ENCODE data around the gene ITPKB. TPM values are rescaled to one million over a fixed set of nuclear protein-coding genes. Genes with fewer than 3 reads are reported as not detected.
A peak's percentile ranks its signal among the peaks of the same experiment; 100 is the strongest.
"Not testable (repeated sequence)": the region's sequence is repeated elsewhere in the genome, so short reads cannot be mapped to it uniquely, and the experiment has no call there.

The ITPKB gene
- total and polyA plus RNA-seq, 4 experiments from 2014 or later = 52.2 to 159 (median 104) TPM

GRCh38 chr1:226617719-226618118 is 121.4 kb downstream of the ITPKB start:
- H3K9me3 Mint-ChIP-seq; DNase-seq; H3K4me1 ChIP-seq (ENCODE audit: insufficient read depth, low read length); H3K27me3 Mint-ChIP-seq; H3K4me3 Mint-ChIP-seq; intact Hi-C loops (cut with micrococcal nuclease); H3K27ac ChIP-seq (ENCODE audit: low read depth, low read length); H3K36me3 ChIP-seq (ENCODE audit: insufficient read depth, low read length); CTCF ChIA-PET (ENCODE audit: partially characterized antibody); H3K4me3 ChIP-seq (ENCODE audit: low read length in 2 of 2); H3K27me3 ChIP-seq (ENCODE audit: insufficient read depth, low read length); H3K9me3 ChIP-seq (ENCODE audit: control insufficient read depth in 1 of 2, low read length in 2 of 2); POLR2A ChIA-PET (ENCODE audit: partially characterized antibody); H3K36me3 Mint-ChIP-seq; H3K4me1 Mint-ChIP-seq: not testable (repeated sequence)
- H3K27ac Mint-ChIP-seq = peak overlapping the region in 2 of 7 donors; percentile 12 to 22

GRCh38 chr1:226617109-226617508 is 122.0 kb downstream of the ITPKB start:
- H3K36me3 ChIP-seq (ENCODE audit: insufficient read depth, low read length) = no peaks in the 10 kb centered on the region
- no peaks in the 10 kb centered on the region for H3K9me3 Mint-ChIP-seq
- intact Hi-C loops (cut with micrococcal nuclease) = no loop called here
- DNase-seq = peak in 1 of 5 donors; percentile 9
- H3K27ac Mint-ChIP-seq = peak overlapping the region in 2 of 7 donors; percentile 55 to 57
- H3K27me3 Mint-ChIP-seq = no peaks in the 10 kb centered on the region
- ChIA-PET CTCF (ENCODE audit: partially characterized antibody) (no interaction called here), POLR2A (ENCODE audit: partially characterized antibody) (no interaction called here)
- H3K4me1 ChIP-seq (ENCODE audit: insufficient read depth, low read length) = no peaks in the 10 kb centered on the region
- H3K27ac ChIP-seq (ENCODE audit: low read depth, low read length) = no peak overlapping the region
- H3K4me3 Mint-ChIP-seq = no peak overlapping the region
- no peaks in the 10 kb centered on the region for H3K27me3 ChIP-seq (ENCODE audit: insufficient read depth, low read length)
- no peaks in the 10 kb centered on the region for H3K9me3 ChIP-seq (ENCODE audit: control insufficient read depth in 1 of 2, low read length in 2 of 2)
- no peaks in the 10 kb centered on the region for H3K4me1 Mint-ChIP-seq
- no peak overlapping the region for H3K4me3 ChIP-seq (ENCODE audit: low read length in 2 of 2)
- H3K36me3 Mint-ChIP-seq = no peaks in the 10 kb centered on the region

- H3K4me1 ChIP-seq (ENCODE audit: insufficient read depth, low read length) = no peaks in the 10 kb centered on the region
- no peak overlapping the region for H3K4me3 Mint-ChIP-seq
- no peaks in the 10 kb centered on the region for H3K4me1 Mint-ChIP-seq
- no peaks in the 10 kb centered on the region for H3K27me3 ChIP-seq (ENCODE audit: insufficient read depth, low read length)
- no peak overlapping the region for H3K27ac ChIP-seq (ENCODE audit: low read depth, low read length)
- CTCF ChIA-PET (ENCODE audit: partially characterized antibody) = no interaction called here
- no peak overlapping the region for H3K4me3 ChIP-seq (ENCODE audit: low read length in 2 of 2)
- H3K27ac Mint-ChIP-seq = peak overlapping the region in 1 of 7 donors; percentile 57
- no peaks in the 10 kb centered on the region for H3K9me3 Mint-ChIP-seq
- no peak for DNase-seq
- POLR2A ChIA-PET (ENCODE audit: partially characterized antibody) = no interaction called here
- H3K27me3 Mint-ChIP-seq = no peaks in the 10 kb centered on the region
- no peaks in the 10 kb centered on the region for H3K36me3 Mint-ChIP-seq
- intact Hi-C loops (cut with micrococcal nuclease) = no loop called here
- H3K36me3 ChIP-seq (ENCODE audit: insufficient read depth, low read length) = no peaks in the 10 kb centered on the region
- H3K9me3 ChIP-seq (ENCODE audit: control insufficient read depth in 1 of 2, low read length in 2 of 2) = no peaks in the 10 kb centered on the region
Observed at GRCh38 chr1:226616636-226617035, 122.4 kb downstream of the ITPKB start.

GRCh38 chr1:226615876-226616275 is 123.2 kb downstream of the ITPKB start:
- CTCF ChIA-PET (ENCODE audit: partially characterized antibody) = interaction anchor here (0.7 kb wide), 1 partner anchor 10 kb away, joined by 3 read pairs; no protein-coding TSS in a partner anchor
- Mint-ChIP-seq H3K36me3 (no peaks in the 10 kb centered on the region), H3K27me3 (no peaks in the 10 kb centered on the region), H3K4me3 (no peak overlapping the region), H3K27ac (peak overlapping the region in 1 of 7 donors; percentile 6), H3K4me1 (no peaks in the 10 kb centered on the region), H3K9me3 (no peaks in the 10 kb centered on the region)
- Histone ChIP-seq H3K4me1 (ENCODE audit: insufficient read depth, low read length) (no peaks in the 10 kb centered on the region), H3K27me3 (ENCODE audit: insufficient read depth, low read length) (no peaks in the 10 kb centered on the region), H3K27ac (ENCODE audit: low read depth, low read length) (no peak overlapping the region), H3K9me3 (ENCODE audit: control insufficient read depth in 1 of 2, low read length in 2 of 2) (no peaks in the 10 kb centered on the region), H3K4me3 (ENCODE audit: low read length in 2 of 2) (no peak overlapping the region), H3K36me3 (ENCODE audit: insufficient read depth, low read length) (no peaks in the 10 kb centered on the region)
- DNase-seq = peak in 1 of 5 donors; percentile 21
- intact Hi-C loops (cut with micrococcal nuclease) = no loop called here
- POLR2A ChIA-PET (ENCODE audit: partially characterized antibody) = no interaction called here

GRCh38 chr1:226611980-226612379 is 127.1 kb downstream of the ITPKB start:
- POLR2A ChIA-PET (ENCODE audit: partially characterized antibody); H3K4me3 Mint-ChIP-seq; intact Hi-C loops (cut with micrococcal nuclease); H3K4me1 Mint-ChIP-seq; H3K27ac ChIP-seq (ENCODE audit: low read depth, low read length); H3K9me3 ChIP-seq (ENCODE audit: control insufficient read depth in 1 of 2, low read length in 2 of 2); H3K27me3 ChIP-seq (ENCODE audit: insufficient read depth, low read length); H3K36me3 Mint-ChIP-seq; H3K4me1 ChIP-seq (ENCODE audit: insufficient read depth, low read length); H3K9me3 Mint-ChIP-seq; H3K36me3 ChIP-seq (ENCODE audit: insufficient read depth, low read length); H3K27me3 Mint-ChIP-seq; H3K4me3 ChIP-seq (ENCODE audit: low read length in 2 of 2): not testable (repeated sequence)
- H3K27ac Mint-ChIP-seq = peak overlapping the region in 3 of 7 donors; percentile 30 to 59 (median 41)
- CTCF ChIA-PET (ENCODE audit: partially characterized antibody) = interaction anchor here (0.9 kb wide), 1 partner anchor 212 kb away, joined by 3 read pairs; no protein-coding TSS in a partner anchor
- DNase-seq = peak in 1 of 5 donors; percentile 3

GRCh38 chr1:226611301-226611700 is 127.8 kb downstream of the ITPKB start:
- no peaks in the 10 kb centered on the region for H3K36me3 ChIP-seq (ENCODE audit: insufficient read depth, low read length)
- Mint-ChIP-seq H3K4me1 (no peaks in the 10 kb centered on the region), H3K4me3 (no peak overlapping the region), H3K9me3 (no peaks in the 10 kb centered on the region), H3K36me3 (no peaks in the 10 kb centered on the region), H3K27me3 (peaks cover 0 to 7% of the 10 kb centered on the region in 2 donors), H3K27ac (no peak overlapping the region)
- H3K9me3 ChIP-seq (ENCODE audit: control insufficient read depth in 1 of 2, low read length in 2 of 2) = no peaks in the 10 kb centered on the region
- intact Hi-C loops (cut with micrococcal nuclease) = no loop called here
- no peak overlapping the region for H3K27ac ChIP-seq (ENCODE audit: low read depth, low read length)
- POLR2A ChIA-PET (ENCODE audit: partially characterized antibody) = no interaction called here
- CTCF ChIA-PET (ENCODE audit: partially characterized antibody) = interaction anchor here (0.9 kb wide), 1 partner anchor 212 kb away, joined by 3 read pairs; no protein-coding TSS in a partner anchor
- no peak overlapping the region for H3K4me3 ChIP-seq (ENCODE audit: low read length in 2 of 2)
- H3K27me3 ChIP-seq (ENCODE audit: insufficient read depth, low read length) = no peaks in the 10 kb centered on the region
- DNase-seq = peak in 1 of 5 donors; percentile 1
- H3K4me1 ChIP-seq (ENCODE audit: insufficient read depth, low read length) = no peaks in the 10 kb centered on the region

- intact Hi-C loops (cut with micrococcal nuclease) = no loop called here
- Histone ChIP-seq H3K4me1 (ENCODE audit: insufficient read depth, low read length) (no peaks in the 10 kb centered on the region), H3K9me3 (ENCODE audit: control insufficient read depth in 1 of 2, low read length in 2 of 2) (no peaks in the 10 kb centered on the region), H3K36me3 (ENCODE audit: insufficient read depth, low read length) (no peaks in the 10 kb centered on the region), H3K27ac (ENCODE audit: low read depth, low read length) (no peak overlapping the region), H3K27me3 (ENCODE audit: insufficient read depth, low read length) (no peaks in the 10 kb centered on the region), H3K4me3 (ENCODE audit: low read length in 2 of 2) (no peak overlapping the region)
- ChIA-PET POLR2A (ENCODE audit: partially characterized antibody) (no interaction called here), CTCF (ENCODE audit: partially characterized antibody) (interaction anchor here (0.9 to 4.1 kb wide), 6 partner anchors 14 to 222 kb away, joined by 3 to 28 read pairs (median 5); partner anchors contain the start of gene STUM)
- H3K9me3 Mint-ChIP-seq = no peaks in the 10 kb centered on the region
- no peaks in the 10 kb centered on the region for H3K36me3 Mint-ChIP-seq
- H3K4me3 Mint-ChIP-seq = no peak overlapping the region
- DNase-seq = no peak
- no peak overlapping the region for H3K27ac Mint-ChIP-seq
- H3K4me1 Mint-ChIP-seq = no peaks in the 10 kb centered on the region
- peaks cover 0 to 7% of the 10 kb centered on the region in 2 donors for H3K27me3 Mint-ChIP-seq
Observed at GRCh38 chr1:226610671-226611070, 128.4 kb downstream of the ITPKB start.
